Measurements from ENCODE around the gene CCKAR. TPM values are rescaled to one million over a fixed set of nuclear protein-coding genes. Genes with fewer than 3 reads are reported as not detected.

Gene CCKAR
- total and polyA plus RNA-seq, 2 experiments from 2014 or later, result not detected

DNA sequence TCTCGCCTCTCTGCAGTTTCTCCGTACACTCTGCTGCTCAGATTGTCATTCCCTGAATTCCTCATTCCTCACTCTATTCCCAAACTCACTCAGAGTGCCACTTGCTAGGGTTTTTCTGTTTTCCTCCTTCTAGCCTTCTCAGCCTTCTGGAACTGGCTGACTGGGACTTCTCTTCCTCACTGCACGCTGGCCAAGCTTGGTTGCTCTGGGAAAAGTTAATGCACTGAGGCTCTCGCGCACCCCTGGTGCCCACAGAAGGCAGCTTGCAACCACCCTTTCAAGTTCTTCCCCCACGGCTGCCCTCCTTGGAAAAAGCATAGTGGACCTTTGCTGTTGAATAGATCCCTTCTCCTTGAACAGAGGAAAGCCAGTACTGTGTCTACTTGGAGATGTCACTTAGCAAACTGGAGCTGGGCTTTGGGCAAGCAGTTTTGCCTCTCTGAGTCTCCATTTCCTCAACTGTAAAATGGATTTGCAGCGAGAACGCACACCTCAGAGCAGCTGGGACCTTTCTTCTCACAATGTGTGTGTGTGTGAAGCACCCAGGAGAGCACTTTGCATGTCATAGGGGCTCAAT is 6.0 kb upstream of the CCKAR start:
- Histone ChIP-seq H2AFZ (peak overlapping the region; percentile 86), H3F3A (replicated peaks; ENCODE audit: low read depth) (no peaks in the 10 kb centered on the region), H3K27ac (ENCODE audit: low read depth) (no peak overlapping the region), H3K36me3 (ENCODE audit: insufficient read depth) (peaks cover 6% of the 10 kb centered on the region; the same call in 1 of the 2 replicates), H3K27me3 (ENCODE audit: insufficient read depth) (no peaks in the 10 kb centered on the region), H3K4me1 (ENCODE audit: insufficient read depth) (no peaks in the 10 kb centered on the region), H3K4me3 (no peak overlapping the region), H4K20me1 (replicated peaks; ENCODE audit: insufficient read depth) (no peaks in the 10 kb centered on the region), H3K79me2 (replicated peaks; ENCODE audit: insufficient read depth) (no peaks in the 10 kb centered on the region), H3K4me2 (no peak overlapping the region), H3K9me2 (ENCODE audit: insufficient read depth) (no peaks in the 10 kb centered on the region; the same call in 1 of the 2 replicates)
- TF ChIP-seq STAT1 (IDR thresholded peaks at IDR 0.05; ENCODE audit: unreplicated experiment) (no peak), ZNF114 (CRISPR knock-in tag; IDR thresholded peaks at IDR 0.05) (no peak), JUNB (IDR thresholded peaks at IDR 0.05; ENCODE audit: unreplicated experiment) (no peak), EZH2phosphoT487 (IDR thresholded peaks at IDR 0.05; ENCODE audit: unreplicated experiment) (no peak), CTCF (conservative IDR thresholded peaks at IDR 0.05; ENCODE audit: low read depth in 2 of 2) (peak in 1 of 2 experiments; percentile 11; a peak in 1 of 4 replicates)
- Mint-ChIP-seq H3K27me3 (ENCODE audit: insufficient read depth, low read depth, poor library complexity) (peaks cover 4% of the 10 kb centered on the region), H3K27ac (no peak overlapping the region), H3K9me3 (peaks cover 12% of the 10 kb centered on the region), H3K4me1 (no peaks in the 10 kb centered on the region), H3K36me3 (ENCODE audit: low read depth) (no peaks in the 10 kb centered on the region), H3K4me3 (no peak overlapping the region)
- ATAC-seq (peak; percentile 53), DNase-seq (ENCODE audit: low spot score) (peak; percentile 24)

DNA sequence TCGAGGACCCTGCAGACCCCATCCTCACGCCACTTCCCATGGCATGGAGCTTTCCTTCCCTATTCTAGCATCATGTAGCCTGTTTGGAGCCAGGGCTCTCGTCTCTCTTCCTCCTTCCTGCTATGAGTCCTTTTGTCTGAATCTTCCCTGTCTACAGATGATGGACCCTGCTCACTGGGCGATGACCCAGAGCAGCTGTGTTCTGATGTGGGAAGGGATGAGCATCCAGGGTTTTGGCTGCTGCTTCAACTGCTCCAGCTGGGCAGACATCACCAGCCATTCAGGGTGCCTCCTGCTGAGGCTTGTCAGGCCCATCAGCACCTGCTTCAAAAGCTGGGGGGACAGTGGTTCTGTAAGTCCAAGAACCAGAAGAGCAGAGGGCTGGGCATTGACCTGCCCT is 3.2 kb upstream of the CCKAR start:
- H3K4me2 ChIP-seq, result no peak overlapping the region
- H3F3A ChIP-seq (replicated peaks; ENCODE audit: low read depth), result no peaks in the 10 kb centered on the region
- TF ChIP-seq CREB1 (CRISPR knock-in tag; IDR thresholded peaks at IDR 0.05; ENCODE audit: low read depth), result no peak
- TF ChIP-seq NANOG (IDR thresholded peaks at IDR 0.05; ENCODE audit: borderline replicate concordance), result no peak
- no peak for TF ChIP-seq ZNF114 (CRISPR knock-in tag; IDR thresholded peaks at IDR 0.05)
- TF ChIP-seq JUNB (IDR thresholded peaks at IDR 0.05; ENCODE audit: unreplicated experiment), result no peak
- TF ChIP-seq REST (IDR thresholded peaks at IDR 0.05; ENCODE audit: unreplicated experiment), result no peak
- TF ChIP-seq, protein P1, sequence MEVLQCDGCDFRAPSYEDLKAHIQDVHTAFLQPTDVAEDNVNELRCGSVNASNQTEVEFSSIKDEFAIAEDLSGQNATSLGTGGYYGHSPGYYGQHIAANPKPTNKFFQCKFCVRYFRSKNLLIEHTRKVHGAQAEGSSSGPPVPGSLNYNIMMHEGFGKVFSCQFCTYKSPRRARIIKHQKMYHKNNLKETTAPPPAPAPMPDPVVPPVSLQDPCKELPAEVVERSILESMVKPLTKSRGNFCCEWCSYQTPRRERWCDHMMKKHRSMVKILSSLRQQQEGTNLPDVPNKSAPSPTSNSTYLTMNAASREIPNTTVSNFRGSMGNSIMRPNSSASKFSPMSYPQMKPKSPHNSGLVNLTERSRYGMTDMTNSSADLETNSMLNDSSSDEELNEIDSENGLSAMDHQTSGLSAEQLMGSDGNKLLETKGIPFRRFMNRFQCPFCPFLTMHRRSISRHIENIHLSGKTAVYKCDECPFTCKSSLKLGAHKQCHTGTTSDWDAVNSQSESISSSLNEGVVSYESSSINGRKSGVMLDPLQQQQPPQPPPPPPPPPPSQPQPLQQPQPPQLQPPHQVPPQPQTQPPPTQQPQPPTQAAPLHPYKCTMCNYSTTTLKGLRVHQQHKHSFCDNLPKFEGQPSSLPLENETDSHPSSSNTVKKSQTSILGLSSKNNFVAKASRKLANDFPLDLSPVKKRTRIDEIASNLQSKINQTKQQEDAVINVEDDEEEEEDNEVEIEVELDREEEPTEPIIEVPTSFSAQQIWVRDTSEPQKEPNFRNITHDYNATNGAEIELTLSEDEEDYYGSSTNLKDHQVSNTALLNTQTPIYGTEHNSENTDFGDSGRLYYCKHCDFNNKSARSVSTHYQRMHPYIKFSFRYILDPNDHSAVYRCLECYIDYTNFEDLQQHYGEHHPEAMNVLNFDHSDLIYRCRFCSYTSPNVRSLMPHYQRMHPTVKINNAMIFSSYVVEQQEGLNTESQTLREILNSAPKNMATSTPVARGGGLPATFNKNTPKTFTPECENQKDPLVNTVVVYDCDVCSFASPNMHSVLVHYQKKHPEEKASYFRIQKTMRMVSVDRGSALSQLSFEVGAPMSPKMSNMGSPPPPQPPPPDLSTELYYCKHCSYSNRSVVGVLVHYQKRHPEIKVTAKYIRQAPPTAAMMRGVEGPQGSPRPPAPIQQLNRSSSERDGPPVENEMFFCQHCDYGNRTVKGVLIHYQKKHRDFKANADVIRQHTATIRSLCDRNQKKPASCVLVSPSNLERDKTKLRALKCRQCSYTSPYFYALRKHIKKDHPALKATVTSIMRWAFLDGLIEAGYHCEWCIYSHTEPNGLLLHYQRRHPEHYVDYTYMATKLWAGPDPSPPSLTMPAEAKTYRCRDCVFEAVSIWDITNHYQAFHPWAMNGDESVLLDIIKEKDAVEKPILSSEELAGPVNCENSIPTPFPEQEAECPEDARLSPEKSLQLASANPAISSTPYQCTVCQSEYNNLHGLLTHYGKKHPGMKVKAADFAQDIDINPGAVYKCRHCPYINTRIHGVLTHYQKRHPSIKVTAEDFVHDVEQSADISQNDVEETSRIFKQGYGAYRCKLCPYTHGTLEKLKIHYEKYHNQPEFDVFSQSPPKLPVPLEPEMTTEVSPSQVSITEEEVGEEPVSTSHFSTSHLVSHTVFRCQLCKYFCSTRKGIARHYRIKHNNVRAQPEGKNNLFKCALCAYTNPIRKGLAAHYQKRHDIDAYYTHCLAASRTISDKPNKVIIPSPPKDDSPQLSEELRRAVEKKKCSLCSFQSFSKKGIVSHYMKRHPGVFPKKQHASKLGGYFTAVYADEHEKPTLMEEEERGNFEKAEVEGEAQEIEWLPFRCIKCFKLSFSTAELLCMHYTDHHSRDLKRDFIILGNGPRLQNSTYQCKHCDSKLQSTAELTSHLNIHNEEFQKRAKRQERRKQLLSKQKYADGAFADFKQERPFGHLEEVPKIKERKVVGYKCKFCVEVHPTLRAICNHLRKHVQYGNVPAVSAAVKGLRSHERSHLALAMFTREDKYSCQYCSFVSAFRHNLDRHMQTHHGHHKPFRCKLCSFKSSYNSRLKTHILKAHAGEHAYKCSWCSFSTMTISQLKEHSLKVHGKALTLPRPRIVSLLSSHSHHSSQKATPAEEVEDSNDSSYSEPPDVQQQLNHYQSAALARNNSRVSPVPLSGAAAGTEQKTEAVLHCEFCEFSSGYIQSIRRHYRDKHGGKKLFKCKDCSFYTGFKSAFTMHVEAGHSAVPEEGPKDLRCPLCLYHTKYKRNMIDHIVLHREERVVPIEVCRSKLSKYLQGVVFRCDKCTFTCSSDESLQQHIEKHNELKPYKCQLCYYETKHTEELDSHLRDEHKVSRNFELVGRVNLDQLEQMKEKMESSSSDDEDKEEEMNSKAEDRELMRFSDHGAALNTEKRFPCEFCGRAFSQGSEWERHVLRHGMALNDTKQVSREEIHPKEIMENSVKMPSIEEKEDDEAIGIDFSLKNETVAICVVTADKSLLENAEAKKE (CRISPR knock-in tag; IDR thresholded peaks at IDR 0.05), result no peak
- no peak for TF ChIP-seq ZNF331 (CRISPR knock-in tag; IDR thresholded peaks at IDR 0.05; ENCODE audit: low read depth)

More for the DNA sequence above, 3.2 kb upstream of the CCKAR start:
- H3K27ac Mint-ChIP-seq, result no peak overlapping the region
- peaks cover 5% of the 10 kb centered on the region for H3K27me3 Mint-ChIP-seq (ENCODE audit: insufficient read depth, low read depth, poor library complexity)
- no peak for DNase-seq (ENCODE audit: low spot score)
- Histone ChIP-seq H3K36me3 (ENCODE audit: insufficient read depth) (peaks cover 6% of the 10 kb centered on the region; the same call in 1 of the 2 replicates), H3K27me3 (ENCODE audit: insufficient read depth) (no peaks in the 10 kb centered on the region), H3K79me2 (replicated peaks; ENCODE audit: insufficient read depth) (no peaks in the 10 kb centered on the region), H3K4me3 (no peak overlapping the region), H4K20me1 (replicated peaks; ENCODE audit: insufficient read depth) (no peaks in the 10 kb centered on the region), H3K27ac (ENCODE audit: low read depth) (no peak overlapping the region), H2AFZ (no peak overlapping the region), H3K9me2 (ENCODE audit: insufficient read depth) (no peaks in the 10 kb centered on the region), H3K4me1 (ENCODE audit: insufficient read depth) (no peaks in the 10 kb centered on the region)
- no peaks in the 10 kb centered on the region for H3K36me3 Mint-ChIP-seq (ENCODE audit: low read depth)
- H3K4me1 Mint-ChIP-seq, result peaks cover 12% of the 10 kb centered on the region
- ATAC-seq, result no peak
- H3K9me3 Mint-ChIP-seq, result 0 out of 3 replicates have a peak, but pooled peaks cover 5% of the 10 kb centered on the region
- no peak overlapping the region for H3K4me3 Mint-ChIP-seq
